ENCODE results near the gene GRID1. TPM values are rescaled to one million over a fixed set of nuclear protein-coding genes. Genes with fewer than 3 reads are reported as not detected.

Gene GRID1
- total and polyA plus RNA-seq, 5 donors = 0.06 to 1.8 (median 0.29) TPM

- no peaks in the 10 kb centered on the region for H3K9me3 ChIP-seq (ENCODE audit: control insufficient read depth, low read length)
- intact Hi-C loops (cut with DNase I) = no loop called here
- peaks cover 3% of the 10 kb centered on the region for H3K4me1 ChIP-seq (ENCODE audit: control insufficient read depth, insufficient read depth, low read length)
- no peak overlapping the region for H3K27ac ChIP-seq (ENCODE audit: low read length)
- WGBS = 58% methylated on average over 1 of the region's 1 CpG
- ATAC-seq = no peak
- H3K4me3 ChIP-seq (ENCODE audit: low read length) = no peak overlapping the region
- no peaks in the 10 kb centered on the region for H3K27me3 ChIP-seq (ENCODE audit: control insufficient read depth, insufficient read depth)
- DNase-seq = no peak
Measured at GRCh38 chr10:86004337-86004736, 362.3 kb downstream of the GRID1 start.

- H3K27ac ChIP-seq (ENCODE audit: low read length) = peak overlapping the region; percentile 77
- WGBS = 52% methylated on average over 3 of the region's 3 CpGs
- ATAC-seq = peak; percentile 69 to 89
Measured at GRCh38 chr10:86003201-86003621, 363.4 kb downstream of the GRID1 start.

GRCh38 chr10:86001521-86001920, 365.1 kb downstream of the GRID1 start:
- Histone ChIP-seq H3K4me3 (ENCODE audit: low read length) (no peak overlapping the region), H3K9me3 (ENCODE audit: control insufficient read depth, low read length) (no peaks in the 10 kb centered on the region), H3K4me1 (ENCODE audit: control insufficient read depth, insufficient read depth, low read length) (peaks cover 3% of the 10 kb centered on the region), H3K27me3 (ENCODE audit: control insufficient read depth, insufficient read depth) (no peaks in the 10 kb centered on the region), H3K27ac (ENCODE audit: low read length) (no peak overlapping the region)
- no peak for DNase-seq
- ATAC-seq = no peak
- intact Hi-C loops (cut with DNase I) = no loop called here
- 74% methylated on average over 2 of the region's 2 CpGs for WGBS

More at GRCh38 chr10:86003201-86003621, 363.4 kb downstream of the GRID1 start:
- DNase-seq = peak in 2 of 3 donors; percentile 55 to 67
- Histone ChIP-seq H3K4me1 (ENCODE audit: control insufficient read depth, insufficient read depth, low read length) (peaks cover 3% of the 10 kb centered on the region), H3K4me3 (ENCODE audit: low read length) (no peak overlapping the region), H3K9me3 (ENCODE audit: control insufficient read depth, low read length) (no peaks in the 10 kb centered on the region), H3K27me3 (ENCODE audit: control insufficient read depth, insufficient read depth) (no peaks in the 10 kb centered on the region)
- intact Hi-C loops (cut with DNase I) = no loop called here

- DNase-seq (no peak), ATAC-seq (no peak)
- Histone ChIP-seq H3K27me3 (ENCODE audit: control insufficient read depth, insufficient read depth) (no peaks in the 10 kb centered on the region), H3K4me3 (ENCODE audit: low read length) (no peak overlapping the region), H3K4me1 (ENCODE audit: control insufficient read depth, insufficient read depth, low read length) (no peaks in the 10 kb centered on the region), H3K9me3 (ENCODE audit: control insufficient read depth, low read length) (no peaks in the 10 kb centered on the region), H3K27ac (ENCODE audit: low read length) (no peak overlapping the region)
- WGBS = 97% methylated on average over 3 of the region's 3 CpGs
- intact Hi-C loops (cut with DNase I) = loop anchor here in 1 of 4 donors (10.0 kb wide), 1 partner anchor 377 kb away; no protein-coding TSS in a partner anchor
Measured at GRCh38 chr10:85997544-85997943, 369.1 kb downstream of the GRID1 start.

- H3K27ac ChIP-seq (ENCODE audit: low read length) = no peak overlapping the region
- no peaks in the 10 kb centered on the region for H3K9me3 ChIP-seq (ENCODE audit: control insufficient read depth, low read length)
- intact Hi-C loops (cut with DNase I) = loop anchor here in 1 of 4 donors (10.0 kb wide), 1 partner anchor 379 kb away; no protein-coding TSS in a partner anchor
- DNase-seq (no peak), ATAC-seq (no peak)
- H3K4me3 ChIP-seq (ENCODE audit: low read length) = no peak overlapping the region
- no peaks in the 10 kb centered on the region for H3K27me3 ChIP-seq (ENCODE audit: control insufficient read depth, insufficient read depth)
- H3K4me1 ChIP-seq (ENCODE audit: control insufficient read depth, insufficient read depth, low read length) = no peaks in the 10 kb centered on the region
- WGBS = 37% methylated on average over 3 of the region's 3 CpGs
Measured at GRCh38 chr10:85995791-85996190, 370.8 kb downstream of the GRID1 start.

- DNase-seq = no peak
- 62% methylated on average over 6 of the region's 6 CpGs for WGBS
- no peak overlapping the region for H3K4me3 ChIP-seq (ENCODE audit: low read length)
- H3K27ac ChIP-seq (ENCODE audit: low read length) = no peak overlapping the region
- no peaks in the 10 kb centered on the region for H3K9me3 ChIP-seq (ENCODE audit: control insufficient read depth, low read length)
- intact Hi-C loops (cut with DNase I) = loop anchor here in 1 of 4 donors (10.0 kb wide), 1 partner anchor 381 kb away; no protein-coding TSS in a partner anchor
- no peaks in the 10 kb centered on the region for H3K4me1 ChIP-seq (ENCODE audit: control insufficient read depth, insufficient read depth, low read length)
- no peaks in the 10 kb centered on the region for H3K27me3 ChIP-seq (ENCODE audit: control insufficient read depth, insufficient read depth)
- no peak for ATAC-seq
Measured at GRCh38 chr10:85993840-85994507, 372.6 kb downstream of the GRID1 start.

GRCh38 chr10:85993140-85993539, 373.5 kb downstream of the GRID1 start:
- no peak for ATAC-seq
- Histone ChIP-seq H3K9me3 (ENCODE audit: control insufficient read depth, low read length) (no peaks in the 10 kb centered on the region), H3K27me3 (ENCODE audit: control insufficient read depth, insufficient read depth) (no peaks in the 10 kb centered on the region), H3K27ac (ENCODE audit: low read length) (no peak overlapping the region), H3K4me3 (ENCODE audit: low read length) (no peak overlapping the region), H3K4me1 (ENCODE audit: control insufficient read depth, insufficient read depth, low read length) (no peaks in the 10 kb centered on the region)
- intact Hi-C loops (cut with DNase I) = loop anchor here in 1 of 4 donors (10.0 kb wide), 1 partner anchor 382 kb away; no protein-coding TSS in a partner anchor
- no peak for DNase-seq
- 95% methylated on average over 1 of the region's 1 CpG for WGBS

GRCh38 chr10:85992324-85992723, 374.3 kb downstream of the GRID1 start:
- Histone ChIP-seq H3K4me1 (ENCODE audit: control insufficient read depth, insufficient read depth, low read length) (no peaks in the 10 kb centered on the region), H3K27me3 (ENCODE audit: control insufficient read depth, insufficient read depth) (no peaks in the 10 kb centered on the region), H3K4me3 (ENCODE audit: low read length) (no peak overlapping the region), H3K27ac (ENCODE audit: low read length) (no peak overlapping the region), H3K9me3 (ENCODE audit: control insufficient read depth, low read length) (no peaks in the 10 kb centered on the region)
- 44% methylated on average over 1 of the region's 1 CpG for WGBS
- intact Hi-C loops (cut with DNase I) = loop anchor here in 1 of 4 donors (10.0 kb wide), 1 partner anchor 382 kb away; no protein-coding TSS in a partner anchor
- DNase-seq (no peak), ATAC-seq (no peak)

- Histone ChIP-seq H3K9me3 (ENCODE audit: control insufficient read depth, low read length) (no peaks in the 10 kb centered on the region), H3K4me1 (ENCODE audit: control insufficient read depth, insufficient read depth, low read length) (no peaks in the 10 kb centered on the region), H3K4me3 (ENCODE audit: low read length) (no peak overlapping the region), H3K27me3 (ENCODE audit: control insufficient read depth, insufficient read depth) (no peaks in the 10 kb centered on the region), H3K27ac (ENCODE audit: low read length) (no peak overlapping the region)
- intact Hi-C loops (cut with DNase I) = no loop called here
- no peak for ATAC-seq
- DNase-seq = no peak
- 88% methylated on average over 1 of the region's 1 CpG for WGBS
Measured at GRCh38 chr10:85986777-85987176, 379.8 kb downstream of the GRID1 start.

GRCh38 chr10:85983051-85983450, 383.5 kb downstream of the GRID1 start:
- Histone ChIP-seq H3K9me3 (ENCODE audit: control insufficient read depth, low read length) (no peaks in the 10 kb centered on the region), H3K27ac (ENCODE audit: low read length) (no peak overlapping the region), H3K27me3 (ENCODE audit: control insufficient read depth, insufficient read depth) (no peaks in the 10 kb centered on the region), H3K4me1 (ENCODE audit: control insufficient read depth, insufficient read depth, low read length) (no peaks in the 10 kb centered on the region), H3K4me3 (ENCODE audit: low read length) (no peak overlapping the region)
- intact Hi-C loops (cut with DNase I) = no loop called here
- ATAC-seq (no peak), DNase-seq (no peak)
- WGBS = 81% methylated on average over 6 of the region's 6 CpGs

GRCh38 chr10:85979598-85979997, 387.0 kb downstream of the GRID1 start:
- Histone ChIP-seq H3K27ac (ENCODE audit: low read length) (no peak overlapping the region), H3K4me1 (ENCODE audit: control insufficient read depth, insufficient read depth, low read length) (no peaks in the 10 kb centered on the region), H3K27me3 (ENCODE audit: control insufficient read depth, insufficient read depth) (no peaks in the 10 kb centered on the region), H3K4me3 (ENCODE audit: low read length) (no peak overlapping the region), H3K9me3 (ENCODE audit: control insufficient read depth, low read length) (no peaks in the 10 kb centered on the region)
- DNase-seq (no peak), ATAC-seq (no peak)
- intact Hi-C loops (cut with DNase I) = no loop called here
